ENCODE data around the gene ANO1. TPM values are rescaled to one million over a fixed set of nuclear protein-coding genes. Genes with fewer than 3 reads are reported as not detected.

ANO1 gene
- polyA plus RNA-seq, 1 donor (not counting 4 experiments of a cell fraction or from before 2014, with no cell fraction given): 45.2 TPM

DNA sequence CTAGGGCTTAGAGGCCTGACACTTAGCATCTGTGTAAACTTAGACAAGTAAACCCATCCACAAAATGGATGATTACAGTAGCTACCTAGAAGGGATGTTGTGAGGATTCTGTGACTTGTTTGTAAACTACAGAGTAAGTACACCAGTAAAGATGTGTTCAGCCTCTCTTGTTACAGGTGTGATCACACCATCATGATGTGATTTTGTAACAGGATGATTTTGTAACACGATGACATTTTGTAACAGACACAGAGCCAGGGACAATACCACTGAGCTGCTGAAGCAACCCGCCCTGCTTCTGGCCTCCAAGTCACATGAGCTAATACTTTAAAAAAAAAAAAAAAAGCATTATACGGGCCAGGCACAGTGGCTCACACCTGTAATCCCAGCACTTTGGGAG lies 142.0 kb downstream of the ANO1 start:
- TF ChIP-seq, protein P1, sequence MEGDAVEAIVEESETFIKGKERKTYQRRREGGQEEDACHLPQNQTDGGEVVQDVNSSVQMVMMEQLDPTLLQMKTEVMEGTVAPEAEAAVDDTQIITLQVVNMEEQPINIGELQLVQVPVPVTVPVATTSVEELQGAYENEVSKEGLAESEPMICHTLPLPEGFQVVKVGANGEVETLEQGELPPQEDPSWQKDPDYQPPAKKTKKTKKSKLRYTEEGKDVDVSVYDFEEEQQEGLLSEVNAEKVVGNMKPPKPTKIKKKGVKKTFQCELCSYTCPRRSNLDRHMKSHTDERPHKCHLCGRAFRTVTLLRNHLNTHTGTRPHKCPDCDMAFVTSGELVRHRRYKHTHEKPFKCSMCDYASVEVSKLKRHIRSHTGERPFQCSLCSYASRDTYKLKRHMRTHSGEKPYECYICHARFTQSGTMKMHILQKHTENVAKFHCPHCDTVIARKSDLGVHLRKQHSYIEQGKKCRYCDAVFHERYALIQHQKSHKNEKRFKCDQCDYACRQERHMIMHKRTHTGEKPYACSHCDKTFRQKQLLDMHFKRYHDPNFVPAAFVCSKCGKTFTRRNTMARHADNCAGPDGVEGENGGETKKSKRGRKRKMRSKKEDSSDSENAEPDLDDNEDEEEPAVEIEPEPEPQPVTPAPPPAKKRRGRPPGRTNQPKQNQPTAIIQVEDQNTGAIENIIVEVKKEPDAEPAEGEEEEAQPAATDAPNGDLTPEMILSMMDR (optimal IDR thresholded peaks at IDR 0.05 in 1 of 3, IDR thresholded peaks at IDR 0.05 in 1 of 3, conservative IDR thresholded peaks at IDR 0.05 in 1 of 3; ENCODE audit: extremely low read depth in 1 of 3, insufficient read depth in 2 of 3, low read length in 3 of 3): no peak
- TF ChIP-seq EZH2 (IDR thresholded peaks at IDR 0.05; ENCODE audit: low read length): no peak
- dilution Hi-C loops (cut with MboI; ENCODE audit: extremely low pct_ligation_motif_present, low sequenced_read_pairs): no loop called here
- peaks cover 4% of the 10 kb centered on the region for H3K27me3 ChIP-seq (ENCODE audit: control insufficient read depth, extremely low read depth, insufficient read depth, low read length)
- FAIRE-seq: no peak
- no peak overlapping the region for H3K9ac ChIP-seq (ENCODE audit: control insufficient read depth, extremely low read depth, insufficient read depth, low read length)
- H4K20me1 ChIP-seq (ENCODE audit: control insufficient read depth, extremely low read depth, insufficient read depth, low read length): no peaks in the 10 kb centered on the region
- H3K4me1 ChIP-seq (ENCODE audit: control insufficient read depth, extremely low read depth, insufficient read depth, low read length): no peaks in the 10 kb centered on the region
- no peaks in the 10 kb centered on the region for H3K9me3 ChIP-seq (ENCODE audit: control insufficient read depth, low read depth, low read length)
- DNase-seq (ENCODE audit: low read depth, low spot score): no peak
- H3K9me1 ChIP-seq (ENCODE audit: control insufficient read depth, extremely low read depth, insufficient read depth, low read length): no peaks in the 10 kb centered on the region
- H3K36me3 ChIP-seq (ENCODE audit: control insufficient read depth in 2 of 2, extremely low read depth in 1 of 2, insufficient read depth in 2 of 2, low read length in 2 of 2): no peaks in the 10 kb centered on the region
- no peak overlapping the region for H3K4me3 ChIP-seq (ENCODE audit: control insufficient read depth in 2 of 3, extremely low read depth in 1 of 3, insufficient read depth in 2 of 3, low read depth in 1 of 3, low read length in 3 of 3)
- no peak overlapping the region for H2AFZ ChIP-seq (ENCODE audit: control insufficient read depth, low read length)
- H3K79me2 ChIP-seq (ENCODE audit: control insufficient read depth, insufficient read depth, low read length): no peaks in the 10 kb centered on the region
- H3K27ac ChIP-seq (ENCODE audit: control insufficient read depth, insufficient read depth, low read length): no peak overlapping the region
- H3K4me2 ChIP-seq (ENCODE audit: control insufficient read depth, extremely low read depth, insufficient read depth, low read depth, low read length): no peak overlapping the region

DNA sequence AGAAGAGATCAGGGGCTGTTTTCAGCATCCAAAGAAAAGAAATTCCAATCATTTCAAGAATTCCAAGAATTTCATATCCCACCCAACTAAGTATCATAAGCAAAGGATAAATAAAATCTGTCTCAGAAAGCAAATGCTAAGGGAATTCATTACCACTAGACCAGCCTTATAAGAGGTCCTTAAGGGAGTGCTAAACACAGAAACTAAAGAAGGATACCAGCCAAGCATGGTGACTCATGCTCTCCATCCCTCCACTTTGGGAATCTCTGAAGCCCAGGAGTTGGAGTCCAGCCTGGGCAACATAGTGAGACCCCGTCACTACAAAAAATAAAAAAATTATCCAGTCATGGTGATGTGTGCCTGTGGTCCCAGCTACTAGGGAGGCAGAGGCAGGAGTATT lies 142.8 kb downstream of the ANO1 start:
- H3K9me3 ChIP-seq (ENCODE audit: control insufficient read depth, low read depth, low read length): no peaks in the 10 kb centered on the region
- FAIRE-seq: no peak
- no peak for DNase-seq (ENCODE audit: low read depth, low spot score)

More for the DNA sequence above, 142.8 kb downstream of the ANO1 start:
- no peak for TF ChIP-seq EZH2 (IDR thresholded peaks at IDR 0.05; ENCODE audit: low read length)
- TF ChIP-seq, protein P1 (optimal IDR thresholded peaks at IDR 0.05 in 1 of 3, IDR thresholded peaks at IDR 0.05 in 1 of 3, conservative IDR thresholded peaks at IDR 0.05 in 1 of 3; ENCODE audit: extremely low read depth in 1 of 3, insufficient read depth in 2 of 3, low read length in 3 of 3): no peak
- H4K20me1 ChIP-seq (ENCODE audit: control insufficient read depth, extremely low read depth, insufficient read depth, low read length): no peaks in the 10 kb centered on the region
- H3K9me1 ChIP-seq (ENCODE audit: control insufficient read depth, extremely low read depth, insufficient read depth, low read length): no peaks in the 10 kb centered on the region
- H3K27me3 ChIP-seq (ENCODE audit: control insufficient read depth, extremely low read depth, insufficient read depth, low read length): peaks cover 9% of the 10 kb centered on the region
- H3K4me3 ChIP-seq (ENCODE audit: control insufficient read depth in 2 of 3, extremely low read depth in 1 of 3, insufficient read depth in 2 of 3, low read depth in 1 of 3, low read length in 3 of 3): no peak overlapping the region
- no peaks in the 10 kb centered on the region for H3K4me1 ChIP-seq (ENCODE audit: control insufficient read depth, extremely low read depth, insufficient read depth, low read length)
- no peak overlapping the region for H3K4me2 ChIP-seq (ENCODE audit: control insufficient read depth, extremely low read depth, insufficient read depth, low read depth, low read length)
- no peaks in the 10 kb centered on the region for H3K36me3 ChIP-seq (ENCODE audit: control insufficient read depth in 2 of 2, extremely low read depth in 1 of 2, insufficient read depth in 2 of 2, low read length in 2 of 2)
- dilution Hi-C loops (cut with MboI; ENCODE audit: extremely low pct_ligation_motif_present, low sequenced_read_pairs): no loop called here
- H3K27ac ChIP-seq (ENCODE audit: control insufficient read depth, insufficient read depth, low read length): no peak overlapping the region
- no peak overlapping the region for H3K9ac ChIP-seq (ENCODE audit: control insufficient read depth, extremely low read depth, insufficient read depth, low read length)
- no peak overlapping the region for H2AFZ ChIP-seq (ENCODE audit: control insufficient read depth, low read length)
- H3K79me2 ChIP-seq (ENCODE audit: control insufficient read depth, insufficient read depth, low read length): no peaks in the 10 kb centered on the region

Measured in keratinocyte (primary cell).